K562 (cell line): ENCODE results near the gene SLC26A8.

Experiments used
- CTCF ChIP-seq, 3 experiments: IDR thresholded peaks in 2 of 3; conservative IDR thresholded peaks in 1 of 3; 2 replicates each; pipeline ENCODE4 v1.5.1; 2011 to 2012; ENCODE audit warnings: low read length in 3 of 3, mild to moderate bottlenecking in 3 of 3, control low read depth in 2 of 3, improper control_type of control experiment in 1 of 3, inconsistent platforms in 1 of 3, low read depth in 1 of 3, mixed read lengths in 1 of 3, moderate library complexity in 1 of 3; ENCODE audit not compliant: insufficient read depth in 2 of 3
- FOXM1 ChIP-seq, 2 experiments: fragments of 450-650 bp in 1 of 2; sonication (generic) in 1 of 2; formaldehyde crosslinking in 1 of 2; IDR thresholded peaks; 2 replicates each; pipeline versions ENCODE4 v1.6.1 to v1.9.0; 2017 to 2022; ENCODE audit warnings: low read depth in 2 of 2, mild to moderate bottlenecking in 2 of 2, missing genetic modification reagents in 1 of 2, moderate library complexity in 1 of 2
- GATAD2A ChIP-seq: fragments of 450-650 bp; IDR thresholded peaks from 2 replicates; pipeline ENCODE4 v1.6.1; 2017
- MAFF ChIP-seq: IDR thresholded peaks from 2 replicates; pipeline ENCODE4 v1.6.1; 2012; ENCODE audit warnings: low read length, improper control_type of control experiment
- NEUROD1 ChIP-seq: fragments of 150-350 bp; IDR thresholded peaks from 2 replicates; pipeline ENCODE4 v1.6.1; 2014; ENCODE audit warnings: borderline replicate concordance, low read length, low read depth; ENCODE audit not compliant: partially characterized antibody
- NR3C1 ChIP-seq: sonication (generic); formaldehyde crosslinking; IDR thresholded peaks from 2 replicates; pipeline ENCODE4 v1.8.1; 2022; ENCODE audit warnings: missing genetic modification reagents
- RBFOX2 ChIP-seq: fragments of 200-400 bp; formaldehyde crosslinking; IDR thresholded peaks from 2 replicates; pipeline ENCODE4 v1.6.1; 2017; ENCODE audit warnings: low read depth, mild to moderate bottlenecking, low read length, moderate library complexity
- RNF2 ChIP-seq: sonication (generic); IDR thresholded peaks from 2 replicates; pipeline ENCODE4 v1.6.1; 2016
- SAP30 ChIP-seq: fragments of 200-600 bp; sonication (generic); IDR thresholded peaks from 2 replicates; pipeline ENCODE4 v1.6.1; 2012; ENCODE audit warnings: borderline replicate concordance, low read depth, mild to moderate bottlenecking, moderate library complexity, low read length, control low read depth, inconsistent platforms; ENCODE audit not compliant: insufficient read depth, poor library complexity, severe bottlenecking
- TCF7L2 ChIP-seq: fragments of 150-350 bp; IDR thresholded peaks from 2 replicates; pipeline ENCODE4 v1.6.1; 2016; ENCODE audit warnings: low read depth, mild to moderate bottlenecking, low read length, moderate library complexity
- ZNF232 ChIP-seq: sonication (generic); formaldehyde crosslinking; IDR thresholded peaks from 2 replicates; pipeline ENCODE4 v1.8.0; 2022; ENCODE audit warnings: mild to moderate bottlenecking, missing genetic modification reagents
- ZSCAN29 ChIP-seq: fragments of 450-650 bp; IDR thresholded peaks from 2 replicates; pipeline ENCODE4 v1.6.1; 2017

DNA sequence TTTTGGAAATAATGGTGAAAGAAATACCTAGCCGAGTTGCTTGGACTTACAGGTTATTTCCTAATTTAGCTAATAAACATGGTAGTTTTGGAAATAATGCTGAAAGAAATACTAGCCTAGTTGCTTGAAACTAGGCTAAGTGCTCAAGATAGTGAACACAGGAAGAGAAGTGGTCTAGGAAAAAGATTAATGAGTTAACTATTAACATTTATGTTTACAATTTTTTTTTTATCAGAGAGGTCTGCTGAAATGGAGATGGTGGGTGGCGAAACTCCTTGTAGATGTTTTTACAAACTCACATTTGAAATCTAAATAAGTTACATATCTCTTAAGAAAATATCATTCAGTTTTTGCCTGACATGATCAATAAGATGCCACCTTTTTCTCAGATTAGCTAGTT is 42.4 kb upstream of the SLC26A8 start:
- TF ChIP-seq ZNF232 (CRISPR knock-in tag) (no peak), FOXM1 (IDR thresholded peaks at IDR 0.05; ENCODE audit: low read depth) (no peak), FOXM1 (CRISPR knock-in tag; IDR thresholded peaks at IDR 0.05; ENCODE audit: low read depth) (no peak), TCF7L2 (no peak), NR3C1 (CRISPR knock-in tag) (no peak), CTCF (IDR thresholded peaks at IDR 0.05 in 2 of 3, conservative IDR thresholded peaks at IDR 0.05 in 1 of 3; ENCODE audit: insufficient read depth in 2 of 3, low read depth in 1 of 3, low read length in 3 of 3) (no peak), GATAD2A (no peak), ZSCAN29 (no peak), RNF2 (no peak), NEUROD1 (no peak), MAFF (no peak), SAP30 (no peak), RBFOX2 (no peak)
